PC-9 (cell line): Measurements from ENCODE around the gene ABCB10. TPM values are rescaled to one million over a fixed set of nuclear protein-coding genes. Genes with fewer than 3 reads are reported as not detected.

Experiments used
- BruUV-seq: library from RNA; stranded (reverse); fragments of 400-500 nt; replicated peaks from 2 replicates; lab custom pipeline; 2021; lab: Mats Ljungman, UMichigan
- CTCF ChIA-PET: fragments of 300-600 bp; sonication (Branson Sonifier 250); formaldehyde crosslinking; loops from one replicate; lab custom pipeline; 2022; ENCODE audit warnings: antibody characterized with exemption; lab: Charles Lee
- POLR2A ChIA-PET: fragments of 300-600 bp; sonication (Branson Sonifier 250); formaldehyde crosslinking; loops from one replicate; lab custom pipeline; 2022; ENCODE audit warnings: antibody characterized with exemption; ENCODE audit not compliant: unreplicated experiment; lab: Charles Lee
- DNase-seq, 2 experiments: peaks; one replicate each; pipeline versions ENCODE4 v3.0.0 to v3.0.0-alpha.2; 2015 to 2022; ENCODE audit warnings: mixed read lengths in 1 of 2
- H2AFZ ChIP-seq: fragments of 200-600 bp; sonication (generic); 2 replicates; pipeline ENCODE4 v1.8.1; 2017; ENCODE audit warnings: antibody characterized with exemption
- H3F3A ChIP-seq: fragments of 200-600 bp; sonication (generic); 2 replicates; pipeline ENCODE4 v1.8.1; 2017; ENCODE audit warnings: antibody characterized with exemption, mild to moderate bottlenecking, low read depth; ENCODE audit not compliant: insufficient read depth
- H3K27ac ChIP-seq: fragments of 200-600 bp; sonication (generic); 2 replicates; pipeline ENCODE4 v1.6.1; 2016; ENCODE audit warnings: mixed run types
- H3K27me3 ChIP-seq: fragments of 200-600 bp; sonication (generic); 2 replicates; pipeline ENCODE4 v1.6.1; 2016; ENCODE audit warnings: low read depth, mixed run types; ENCODE audit not compliant: insufficient read depth
- H3K36me3 ChIP-seq: fragments of 200-600 bp; sonication (generic); 2 replicates; pipeline ENCODE4 v1.6.1; 2016; ENCODE audit warnings: low read depth, mixed run types
- H3K4me1 ChIP-seq: fragments of 200-600 bp; sonication (generic); replicated peaks from 2 replicates; pipeline ENCODE4 v1.6.1; 2016; ENCODE audit warnings: mixed run types; ENCODE audit not compliant: insufficient read depth
- H3K4me2 ChIP-seq: fragments of 200-600 bp; sonication (generic); 2 replicates; pipeline ENCODE4 v1.6.1; 2017; ENCODE audit warnings: mixed run types
- H3K4me3 ChIP-seq: fragments of 200-600 bp; sonication (generic); 2 replicates; pipeline ENCODE4 v1.6.1; 2016; ENCODE audit warnings: mixed run types
- H3K79me2 ChIP-seq: fragments of 200-600 bp; sonication (generic); 2 replicates; pipeline ENCODE4 v1.6.1; 2017; ENCODE audit warnings: low read depth, mixed run types
- H3K9me2 ChIP-seq: fragments of 200-600 bp; sonication (generic); 2 replicates; pipeline ENCODE4 v1.8.1; 2017; ENCODE audit warnings: mild to moderate bottlenecking; ENCODE audit not compliant: insufficient read depth
- H3K9me3 ChIP-seq: fragments of 200-600 bp; sonication (generic); 2 replicates; pipeline ENCODE4 v1.8.1; 2016; ENCODE audit warnings: low read depth; ENCODE audit not compliant: insufficient read depth
- H4K20me1 ChIP-seq: fragments of 200-600 bp; sonication (generic); 2 replicates; pipeline ENCODE4 v1.8.1; 2017; ENCODE audit not compliant: insufficient read depth
- EZH2 ChIP-seq: fragments of 200-600 bp; sonication (generic); IDR thresholded peaks from 2 replicates; pipeline ENCODE4 v1.8.0; 2017; ENCODE audit warnings: antibody characterized with exemption, low read depth
- intact Hi-C: fragments of 100-400 bp; cut with micrococcal nuclease; formaldehyde crosslinking; loops from one replicate; pipeline ENCODE4 v1.10.0; 2022; ENCODE audit not compliant: unreplicated experiment
- total RNA-seq: library from RNA; stranded (reverse); gene quantifications from 2 replicates; pipeline ENCODE4 v1.2.3, GENCODE V29; 2021
- TF ChIP-seq, protein P1 (sequence below): fragments of 200-600 bp; sonication (generic); conservative IDR thresholded peaks from 2 replicates; pipeline ENCODE4 v1.6.1; 2017; ENCODE audit warnings: mixed run types, antibody characterized with exemption, mild to moderate bottlenecking, moderate library complexity

Gene ABCB10
- total RNA-seq, 1 experiment from 2014 or later, result 12.1 TPM

DNA sequence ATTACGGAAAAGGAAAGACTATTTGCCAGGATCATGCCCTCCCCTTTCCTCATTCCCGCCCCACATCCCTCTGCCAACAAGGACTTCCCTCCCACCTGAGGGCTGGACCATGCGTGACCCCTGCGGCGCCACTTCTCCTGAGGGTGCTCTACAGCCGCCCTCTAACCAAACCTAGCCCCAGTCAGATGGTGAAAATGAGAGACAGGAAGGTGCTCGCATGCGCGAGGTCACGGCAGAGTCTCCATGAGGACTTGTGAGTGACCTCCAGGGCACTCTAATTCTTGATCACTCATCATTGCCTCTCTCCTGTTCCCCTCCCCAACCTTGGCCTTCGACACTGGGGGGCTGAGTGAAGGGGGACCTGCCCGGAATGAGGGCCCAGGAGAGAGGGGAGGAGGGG is 35.3 kb upstream of the ABCB10 start:
- no peak overlapping the region for H3K4me2 ChIP-seq
- DNase-seq, result no peak
- H3F3A ChIP-seq, result no peaks in the 10 kb centered on the region
- H3K36me3 ChIP-seq, result peaks cover 6% of the 10 kb centered on the region
- POLR2A ChIA-PET, result no interaction called here
- CTCF ChIA-PET, result no interaction called here
- BruUV-seq, result no TSS peak
- H3K4me3 ChIP-seq, result no peak overlapping the region
- no peak overlapping the region for H3K27ac ChIP-seq
- no peaks in the 10 kb centered on the region for H3K79me2 ChIP-seq
- no peaks in the 10 kb centered on the region for H3K9me2 ChIP-seq
- TF ChIP-seq, protein P1, sequence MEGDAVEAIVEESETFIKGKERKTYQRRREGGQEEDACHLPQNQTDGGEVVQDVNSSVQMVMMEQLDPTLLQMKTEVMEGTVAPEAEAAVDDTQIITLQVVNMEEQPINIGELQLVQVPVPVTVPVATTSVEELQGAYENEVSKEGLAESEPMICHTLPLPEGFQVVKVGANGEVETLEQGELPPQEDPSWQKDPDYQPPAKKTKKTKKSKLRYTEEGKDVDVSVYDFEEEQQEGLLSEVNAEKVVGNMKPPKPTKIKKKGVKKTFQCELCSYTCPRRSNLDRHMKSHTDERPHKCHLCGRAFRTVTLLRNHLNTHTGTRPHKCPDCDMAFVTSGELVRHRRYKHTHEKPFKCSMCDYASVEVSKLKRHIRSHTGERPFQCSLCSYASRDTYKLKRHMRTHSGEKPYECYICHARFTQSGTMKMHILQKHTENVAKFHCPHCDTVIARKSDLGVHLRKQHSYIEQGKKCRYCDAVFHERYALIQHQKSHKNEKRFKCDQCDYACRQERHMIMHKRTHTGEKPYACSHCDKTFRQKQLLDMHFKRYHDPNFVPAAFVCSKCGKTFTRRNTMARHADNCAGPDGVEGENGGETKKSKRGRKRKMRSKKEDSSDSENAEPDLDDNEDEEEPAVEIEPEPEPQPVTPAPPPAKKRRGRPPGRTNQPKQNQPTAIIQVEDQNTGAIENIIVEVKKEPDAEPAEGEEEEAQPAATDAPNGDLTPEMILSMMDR, result no peak
- TF ChIP-seq EZH2, result no peak
- intact Hi-C loops, result no loop called here
- no peak overlapping the region for H2AFZ ChIP-seq
- no peaks in the 10 kb centered on the region for H3K4me1 ChIP-seq
- H4K20me1 ChIP-seq, result peaks cover 6% of the 10 kb centered on the region; the same call in 1 of the 2 replicates
- H3K9me3 ChIP-seq, result no peaks in the 10 kb centered on the region
- no peaks in the 10 kb centered on the region for H3K27me3 ChIP-seq

DNA sequence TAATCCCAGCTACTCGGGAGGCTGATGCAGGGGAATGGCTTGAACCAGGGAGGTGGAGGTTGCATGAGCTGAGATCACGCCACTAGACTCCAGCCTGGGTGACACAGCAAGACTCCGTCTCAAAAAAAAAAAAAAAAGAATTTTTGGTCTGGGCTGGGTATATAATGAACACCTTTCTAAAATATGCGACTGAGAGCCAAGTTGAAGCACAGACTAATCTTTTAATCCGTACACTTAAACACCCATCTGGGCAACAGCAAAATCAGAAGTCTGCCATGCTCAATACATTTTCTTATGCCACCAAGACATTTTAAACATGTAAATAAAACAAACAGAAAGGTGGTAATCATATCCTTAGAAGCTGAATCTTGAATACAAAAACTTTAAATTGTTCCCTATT is 31.6 kb upstream of the ABCB10 start:
- ChIA-PET CTCF (no interaction called here), POLR2A (no interaction called here)
- no peak overlapping the region for H2AFZ ChIP-seq
- no peaks in the 10 kb centered on the region for H3F3A ChIP-seq
- H3K4me3 ChIP-seq, result no peak overlapping the region
- intact Hi-C loops, result no loop called here
- no peaks in the 10 kb centered on the region for H3K27me3 ChIP-seq
- H3K4me1 ChIP-seq, result no peaks in the 10 kb centered on the region
- no peak for DNase-seq
- no TSS peak for BruUV-seq
- H3K27ac ChIP-seq, result no peak overlapping the region
- H3K79me2 ChIP-seq, result no peaks in the 10 kb centered on the region
- H3K36me3 ChIP-seq, result peaks cover 6% of the 10 kb centered on the region
- no peak for TF ChIP-seq EZH2
- TF ChIP-seq, protein P1, result no peak
- H4K20me1 ChIP-seq, result no peaks in the 10 kb centered on the region
- H3K4me2 ChIP-seq, result no peak overlapping the region
- no peaks in the 10 kb centered on the region for H3K9me2 ChIP-seq
- no peaks in the 10 kb centered on the region for H3K9me3 ChIP-seq

DNA sequence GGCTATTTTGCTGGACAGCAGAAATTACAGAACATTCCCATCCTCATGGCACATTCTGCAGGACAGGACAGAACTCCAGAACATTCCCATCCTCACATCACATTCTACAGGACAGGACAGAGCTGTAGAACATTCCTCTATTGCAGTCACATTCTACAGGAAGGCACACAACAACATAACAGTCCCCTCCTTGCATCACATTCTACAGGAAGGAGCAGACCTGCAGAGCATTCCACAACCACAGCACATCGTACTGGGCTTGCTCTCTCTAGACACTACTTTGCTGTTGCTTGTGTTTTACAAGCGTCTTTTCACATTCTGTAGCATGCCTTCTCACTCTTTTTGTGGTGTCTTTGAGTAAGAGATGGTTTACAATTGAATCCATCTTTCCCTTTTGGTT is 26.8 kb upstream of the ABCB10 start:
- DNase-seq, result no peak
- POLR2A ChIA-PET, result no interaction called here
- no peak overlapping the region for H2AFZ ChIP-seq
- no peaks in the 10 kb centered on the region for H3K79me2 ChIP-seq
- no peaks in the 10 kb centered on the region for H3K9me2 ChIP-seq
- no peaks in the 10 kb centered on the region for H3F3A ChIP-seq
- H3K4me3 ChIP-seq, result no peak overlapping the region
- no peak overlapping the region for H3K27ac ChIP-seq
- BruUV-seq, result no TSS peak
- H3K27me3 ChIP-seq, result no peaks in the 10 kb centered on the region
- H3K9me3 ChIP-seq, result no peaks in the 10 kb centered on the region
- CTCF ChIA-PET, result no interaction called here
- no peak overlapping the region for H3K4me2 ChIP-seq
- H3K36me3 ChIP-seq, result no peaks in the 10 kb centered on the region
- H3K4me1 ChIP-seq, result no peaks in the 10 kb centered on the region
- intact Hi-C loops, result no loop called here
- no peaks in the 10 kb centered on the region for H4K20me1 ChIP-seq
- TF ChIP-seq EZH2, result no peak
- TF ChIP-seq, protein P1, result no peak
